AG08396 (cell line): ENCODE measurements around the gene SBNO2.
A peak's percentile ranks its signal among the peaks of the same experiment; 100 is the strongest.

ENCODE experiments used
- DNase-seq: peaks from one replicate; pipeline ENCODE4 v3.0.0; 2012; ENCODE audit warnings: low spot score, mixed read lengths

The SBNO2 gene, protein sequence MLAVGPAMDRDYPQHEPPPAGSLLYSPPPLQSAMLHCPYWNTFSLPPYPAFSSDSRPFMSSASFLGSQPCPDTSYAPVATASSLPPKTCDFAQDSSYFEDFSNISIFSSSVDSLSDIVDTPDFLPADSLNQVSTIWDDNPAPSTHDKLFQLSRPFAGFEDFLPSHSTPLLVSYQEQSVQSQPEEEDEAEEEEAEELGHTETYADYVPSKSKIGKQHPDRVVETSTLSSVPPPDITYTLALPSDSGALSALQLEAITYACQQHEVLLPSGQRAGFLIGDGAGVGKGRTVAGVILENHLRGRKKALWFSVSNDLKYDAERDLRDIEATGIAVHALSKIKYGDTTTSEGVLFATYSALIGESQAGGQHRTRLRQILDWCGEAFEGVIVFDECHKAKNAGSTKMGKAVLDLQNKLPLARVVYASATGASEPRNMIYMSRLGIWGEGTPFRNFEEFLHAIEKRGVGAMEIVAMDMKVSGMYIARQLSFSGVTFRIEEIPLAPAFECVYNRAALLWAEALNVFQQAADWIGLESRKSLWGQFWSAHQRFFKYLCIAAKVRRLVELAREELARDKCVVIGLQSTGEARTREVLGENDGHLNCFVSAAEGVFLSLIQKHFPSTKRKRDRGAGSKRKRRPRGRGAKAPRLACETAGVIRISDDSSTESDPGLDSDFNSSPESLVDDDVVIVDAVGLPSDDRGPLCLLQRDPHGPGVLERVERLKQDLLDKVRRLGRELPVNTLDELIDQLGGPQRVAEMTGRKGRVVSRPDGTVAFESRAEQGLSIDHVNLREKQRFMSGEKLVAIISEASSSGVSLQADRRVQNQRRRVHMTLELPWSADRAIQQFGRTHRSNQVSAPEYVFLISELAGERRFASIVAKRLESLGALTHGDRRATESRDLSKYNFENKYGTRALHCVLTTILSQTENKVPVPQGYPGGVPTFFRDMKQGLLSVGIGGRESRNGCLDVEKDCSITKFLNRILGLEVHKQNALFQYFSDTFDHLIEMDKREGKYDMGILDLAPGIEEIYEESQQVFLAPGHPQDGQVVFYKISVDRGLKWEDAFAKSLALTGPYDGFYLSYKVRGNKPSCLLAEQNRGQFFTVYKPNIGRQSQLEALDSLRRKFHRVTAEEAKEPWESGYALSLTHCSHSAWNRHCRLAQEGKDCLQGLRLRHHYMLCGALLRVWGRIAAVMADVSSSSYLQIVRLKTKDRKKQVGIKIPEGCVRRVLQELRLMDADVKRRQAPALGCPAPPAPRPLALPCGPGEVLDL (N-terminal part only)

DNA sequence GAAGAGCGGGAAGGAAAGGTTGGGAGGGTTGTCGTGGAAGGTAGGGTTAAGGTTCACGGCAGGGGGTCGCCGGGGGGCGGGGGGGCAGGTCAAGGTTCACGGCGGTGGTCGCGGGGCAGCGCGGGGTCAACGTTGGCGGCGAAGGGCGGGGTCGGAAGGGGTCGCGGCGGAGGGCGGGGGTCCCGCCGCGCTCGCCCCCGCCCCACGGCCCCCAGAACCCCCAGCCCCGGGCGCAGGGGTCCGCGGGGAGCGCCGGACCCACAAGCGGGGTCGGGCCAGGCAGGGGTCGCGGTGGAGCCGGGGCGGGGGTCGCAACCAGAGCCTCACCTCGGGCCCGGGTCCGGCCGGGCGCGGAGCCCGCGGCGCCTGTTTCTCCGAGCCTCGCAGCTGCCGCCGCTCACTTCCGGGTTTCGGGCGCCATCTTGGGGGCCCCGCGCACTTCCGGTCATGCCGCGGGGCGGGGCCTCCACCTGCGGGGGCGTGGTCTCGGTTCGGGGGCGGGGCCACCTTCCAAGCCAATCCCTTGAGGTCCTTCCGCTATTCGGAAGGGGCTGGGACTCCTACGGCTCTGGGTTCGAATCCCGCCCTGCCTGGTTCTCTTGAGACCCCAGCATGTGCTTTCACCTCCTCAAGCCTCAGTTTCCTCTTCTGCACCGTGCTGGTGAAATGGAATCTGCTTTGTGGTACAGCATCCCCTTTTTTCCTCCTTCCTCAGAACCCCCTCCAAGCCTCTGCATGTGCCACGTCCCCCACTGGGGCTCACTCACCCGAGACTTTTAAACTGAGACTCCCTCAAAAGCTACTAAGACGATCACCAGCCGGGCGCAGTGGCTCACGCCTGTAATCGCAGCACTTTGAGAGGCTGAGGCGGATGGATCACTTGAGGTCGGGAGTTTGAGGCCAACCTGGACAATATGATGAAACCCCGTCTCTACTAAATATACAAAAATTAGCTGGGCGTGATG, at the start of gene SBNO2:
Gene SBNO2, minus strand, starts transcription at position 424 of the 965 bp plus-strand sequence. CDS start 19,992 bp downstream, outside the sequence.
- DNase-seq: peak; percentile 97

DNA sequence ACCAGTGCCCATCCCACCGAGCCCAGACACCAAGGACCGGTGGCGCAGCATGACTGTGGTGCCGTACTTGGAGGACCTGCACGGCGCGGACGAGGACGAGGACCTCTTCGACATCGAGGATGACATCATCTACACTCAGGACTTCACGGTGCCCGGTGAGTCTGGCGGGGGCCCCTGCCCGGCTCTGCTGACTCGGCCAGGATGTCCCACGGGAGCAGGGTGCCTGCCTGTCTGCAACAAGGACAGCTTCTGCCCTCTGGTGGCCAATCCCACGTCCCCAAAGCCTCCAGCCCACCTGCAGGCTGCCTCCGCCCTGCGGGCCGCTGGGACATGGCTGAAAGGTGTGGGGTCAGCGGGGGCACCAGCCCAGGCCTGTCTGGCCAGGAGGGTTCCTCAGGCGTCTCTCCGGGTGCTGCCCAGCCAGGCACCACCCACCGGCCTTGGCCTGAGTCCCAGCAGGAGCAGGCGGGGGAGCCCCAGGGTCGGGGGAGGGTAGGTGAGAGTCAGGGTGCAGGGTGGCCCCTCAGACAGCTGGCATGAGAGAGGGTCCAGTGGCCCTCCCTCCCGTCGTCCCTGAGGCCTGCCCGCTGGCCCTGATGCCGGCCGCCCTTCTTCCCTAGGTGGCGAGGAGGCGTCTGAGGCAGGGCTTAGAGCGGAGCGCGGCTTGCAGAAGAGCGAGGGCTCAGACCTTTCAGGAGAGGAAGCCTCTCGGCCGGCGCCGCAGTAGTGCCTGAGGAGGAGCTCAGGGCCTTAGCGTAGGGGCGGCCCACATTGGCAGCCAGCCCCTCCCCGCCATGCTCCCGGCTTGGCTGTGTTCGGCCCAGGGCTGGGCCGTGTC, 49.2 kb upstream of the SBNO2 start:
- peak; percentile 69 for DNase-seq

DNA sequence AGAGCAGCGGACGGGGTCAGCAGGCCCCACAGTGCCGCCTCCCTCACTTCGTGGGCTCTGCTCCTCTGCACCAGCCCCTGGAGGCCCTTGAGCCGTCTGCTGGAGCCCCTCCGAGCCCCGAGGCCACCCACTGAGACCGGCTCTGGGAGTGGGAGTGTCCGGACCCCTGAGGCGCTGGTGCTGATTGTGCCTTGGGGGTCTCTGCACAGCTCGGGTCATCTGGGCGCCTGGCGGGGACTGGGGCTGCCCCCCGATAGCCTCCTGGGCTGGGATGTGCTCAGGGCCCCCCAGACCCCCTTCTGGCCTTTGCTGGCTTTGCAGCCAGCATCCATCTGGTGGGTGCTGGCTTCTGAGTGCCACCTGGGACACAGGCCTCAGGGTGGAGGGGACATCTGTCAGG, 48.3 kb upstream of the SBNO2 start:
- no peak for DNase-seq

DNA sequence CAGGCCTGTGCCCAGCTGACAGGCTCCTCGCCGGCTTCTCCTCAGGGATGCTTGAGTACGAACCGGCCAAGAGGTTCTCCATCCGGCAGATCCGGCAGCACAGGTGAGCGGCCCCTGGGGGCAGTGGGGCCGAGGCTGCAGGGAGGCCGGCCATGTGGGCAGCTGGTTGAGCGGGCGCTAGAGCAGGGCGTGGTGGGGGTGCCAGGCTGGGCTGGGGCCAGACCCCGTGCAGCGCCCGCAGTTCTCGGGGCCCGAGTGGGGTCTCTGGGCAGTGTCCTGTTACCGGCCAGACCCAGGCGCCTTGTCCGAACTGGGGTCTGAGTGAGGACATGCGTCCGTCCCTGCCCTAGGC, 47.8 kb upstream of the SBNO2 start:
- DNase-seq: no peak

DNA sequence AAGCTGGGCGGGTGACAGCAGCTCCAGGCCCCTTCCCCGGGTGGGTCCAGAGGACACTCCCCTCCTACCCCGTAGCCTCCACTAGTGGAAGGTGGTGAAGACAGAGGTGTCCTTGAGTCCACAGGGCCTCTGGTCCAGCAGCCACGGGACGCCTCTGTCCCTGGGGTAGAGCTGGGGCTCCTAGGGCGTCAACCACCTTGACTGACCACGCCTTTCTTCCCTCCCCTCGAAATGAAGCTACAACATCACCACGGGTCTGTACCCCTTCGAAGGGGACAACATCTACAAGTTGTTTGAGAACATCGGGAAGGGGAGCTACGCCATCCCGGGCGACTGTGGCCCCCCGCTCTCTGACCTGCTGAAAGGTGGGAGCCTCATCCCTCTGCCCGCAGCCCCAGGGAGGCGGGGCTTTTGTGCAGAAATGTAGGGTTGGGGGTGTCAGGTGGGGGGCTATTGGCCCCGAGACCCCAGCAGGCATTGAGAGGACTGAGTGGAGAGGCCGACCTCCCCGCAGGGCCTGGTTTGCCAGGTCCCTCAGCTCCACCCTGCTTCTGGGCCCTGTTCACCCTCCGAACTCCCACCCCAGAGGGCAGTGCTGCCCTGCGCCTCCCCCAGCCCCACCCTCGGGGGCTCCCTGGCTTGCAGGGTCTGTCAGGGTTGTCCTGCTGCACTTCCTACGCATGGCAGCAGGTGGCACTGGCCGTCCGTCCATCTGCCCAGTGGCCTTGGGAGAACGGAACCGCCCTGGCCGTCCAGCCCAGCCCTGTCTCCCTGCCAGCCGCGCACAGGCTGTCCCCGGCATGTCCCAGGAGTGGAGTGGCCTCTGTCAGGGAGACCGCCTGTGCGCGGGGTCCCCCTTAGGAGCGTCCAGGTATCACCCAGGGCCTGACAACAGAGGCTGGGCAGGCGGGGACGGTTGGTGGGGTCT, 47.2 kb upstream of the SBNO2 start:
- peak; percentile 90 for DNase-seq

DNA sequence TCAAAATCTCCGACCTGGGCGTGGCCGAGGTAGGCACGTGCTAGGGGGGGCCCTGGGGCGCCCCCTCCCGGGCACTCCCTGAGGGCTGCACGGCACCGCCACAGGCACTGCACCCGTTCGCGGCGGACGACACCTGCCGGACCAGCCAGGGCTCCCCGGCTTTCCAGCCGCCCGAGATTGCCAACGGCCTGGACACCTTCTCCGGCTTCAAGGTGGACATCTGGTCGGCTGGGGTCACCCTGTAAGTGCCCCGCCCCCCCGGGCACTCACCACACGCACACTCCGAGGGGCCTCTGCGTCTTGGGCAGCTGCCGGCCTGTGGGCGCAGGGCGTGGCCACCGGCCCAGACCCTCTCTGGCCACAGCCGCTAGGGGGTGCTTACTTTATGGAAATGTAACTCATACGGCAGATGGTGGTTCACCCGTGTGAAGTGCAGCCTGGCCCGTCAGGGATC, 46.4 kb upstream of the SBNO2 start:
- no peak for DNase-seq

DNA sequence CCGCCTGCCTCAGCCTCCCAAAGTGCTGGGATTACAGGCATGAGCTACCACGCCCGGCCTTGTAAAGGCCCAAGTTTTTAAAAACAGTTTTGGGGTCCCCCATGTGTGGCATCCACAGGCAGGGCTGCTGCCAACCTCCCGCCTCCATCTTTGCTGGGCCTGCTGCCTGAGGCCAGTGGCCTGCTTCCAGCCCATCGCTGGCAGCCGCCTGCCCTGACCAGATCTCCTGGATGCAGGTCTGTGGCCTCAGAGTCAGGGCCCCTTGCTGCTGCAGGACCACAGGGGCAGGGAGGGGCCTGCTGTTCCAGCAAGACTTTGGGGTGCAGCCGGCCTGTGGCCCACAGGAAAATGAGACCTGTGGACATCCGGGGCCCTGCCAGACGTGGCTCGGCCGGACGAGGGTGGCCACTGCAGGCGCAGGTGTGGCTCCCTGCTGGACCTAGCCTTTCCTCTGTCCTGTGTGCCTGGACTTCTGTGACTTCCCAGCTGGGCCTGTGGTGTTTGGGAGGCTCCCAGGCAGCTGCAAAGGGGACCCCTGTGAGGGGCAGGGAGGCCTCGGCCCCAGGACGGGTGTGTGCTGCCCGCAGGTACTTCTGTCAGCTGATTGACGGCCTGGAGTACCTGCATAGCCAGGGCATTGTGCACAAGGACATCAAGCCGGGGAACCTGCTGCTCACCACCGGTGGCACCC, 45.9 kb upstream of the SBNO2 start:
- DNase-seq: no peak

DNA sequence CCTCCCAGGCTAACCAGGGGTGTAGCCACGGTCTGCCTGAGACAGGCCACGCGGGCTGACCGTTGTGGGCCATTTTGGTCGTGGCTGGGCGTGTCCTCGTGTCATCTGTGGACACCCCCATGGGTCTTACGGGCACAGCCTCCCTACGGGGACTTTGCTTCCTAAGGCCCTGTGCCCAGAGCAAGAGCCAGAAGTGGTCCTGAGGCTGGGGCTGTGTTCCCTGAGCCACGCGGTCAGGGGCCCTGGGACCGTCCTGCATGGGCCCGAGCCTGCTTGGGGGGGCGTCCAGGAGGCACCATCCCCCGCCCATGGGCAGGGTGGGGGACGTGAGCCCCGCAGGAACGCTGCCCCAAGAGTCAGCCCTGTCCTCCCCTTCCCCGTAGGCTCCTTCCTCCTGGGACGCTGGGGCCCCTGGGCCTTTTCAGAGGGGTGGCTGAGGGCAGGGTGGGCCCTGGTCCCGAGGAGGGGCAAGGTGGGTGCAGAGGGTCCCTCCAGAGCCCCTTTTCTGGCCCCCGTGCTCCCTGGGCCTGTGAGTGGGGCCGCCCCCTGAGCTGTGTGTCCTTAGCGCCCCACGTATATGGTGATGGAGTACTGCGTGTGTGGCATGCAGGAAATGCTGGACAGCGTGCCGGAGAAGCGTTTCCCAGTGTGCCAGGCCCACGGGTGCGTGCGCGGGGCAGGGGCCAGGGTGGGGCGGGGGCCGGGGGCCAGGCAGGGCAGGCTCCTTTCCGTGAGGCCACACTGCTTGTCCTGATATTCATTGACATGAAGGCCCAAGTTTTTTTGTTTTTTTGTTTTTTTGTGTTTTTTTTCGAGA, 44.9 kb upstream of the SBNO2 start:
- DNase-seq: no peak

DNA sequence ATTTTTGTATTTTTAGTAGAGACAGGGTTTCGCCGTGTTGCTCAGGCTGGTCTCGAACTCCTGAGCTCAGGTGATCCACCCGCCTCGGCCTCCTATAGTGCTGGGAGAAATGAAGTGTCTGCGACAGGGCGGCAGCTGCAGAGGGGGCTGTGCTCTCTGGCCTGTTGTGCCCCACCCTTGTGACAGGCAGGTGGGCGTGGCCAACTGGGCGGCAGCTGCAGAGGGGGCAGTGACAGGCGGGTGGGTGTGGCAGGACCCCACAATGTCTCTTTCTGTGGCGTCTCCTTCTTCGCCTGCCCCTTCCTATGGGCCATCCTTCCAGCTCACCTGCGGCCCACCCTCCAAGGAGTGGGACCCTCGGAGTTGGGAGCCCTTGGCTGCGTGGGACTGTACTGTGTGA, 43.3 kb upstream of the SBNO2 start:
- DNase-seq: no peak

DNA sequence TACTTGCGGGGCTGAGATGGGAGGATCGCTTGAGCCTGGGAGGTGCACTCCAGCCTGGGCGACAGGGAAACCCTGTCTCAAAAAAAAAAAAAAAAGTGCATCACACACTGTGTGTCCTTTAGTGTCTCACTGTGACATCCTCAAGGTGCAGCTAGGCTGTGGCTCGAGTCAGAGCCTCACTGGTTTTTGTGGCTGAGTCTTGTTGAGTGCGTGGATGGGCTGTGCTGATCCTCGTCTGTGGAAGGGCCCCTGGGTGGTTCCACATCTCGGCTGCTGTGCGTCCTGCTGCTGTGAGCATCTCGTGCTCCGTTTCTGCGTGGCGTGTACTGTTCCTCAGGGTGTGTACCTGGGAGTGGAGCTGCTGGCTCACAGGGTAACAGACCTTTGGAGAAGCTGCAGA, 42.7 kb upstream of the SBNO2 start:
- no peak for DNase-seq

DNA sequence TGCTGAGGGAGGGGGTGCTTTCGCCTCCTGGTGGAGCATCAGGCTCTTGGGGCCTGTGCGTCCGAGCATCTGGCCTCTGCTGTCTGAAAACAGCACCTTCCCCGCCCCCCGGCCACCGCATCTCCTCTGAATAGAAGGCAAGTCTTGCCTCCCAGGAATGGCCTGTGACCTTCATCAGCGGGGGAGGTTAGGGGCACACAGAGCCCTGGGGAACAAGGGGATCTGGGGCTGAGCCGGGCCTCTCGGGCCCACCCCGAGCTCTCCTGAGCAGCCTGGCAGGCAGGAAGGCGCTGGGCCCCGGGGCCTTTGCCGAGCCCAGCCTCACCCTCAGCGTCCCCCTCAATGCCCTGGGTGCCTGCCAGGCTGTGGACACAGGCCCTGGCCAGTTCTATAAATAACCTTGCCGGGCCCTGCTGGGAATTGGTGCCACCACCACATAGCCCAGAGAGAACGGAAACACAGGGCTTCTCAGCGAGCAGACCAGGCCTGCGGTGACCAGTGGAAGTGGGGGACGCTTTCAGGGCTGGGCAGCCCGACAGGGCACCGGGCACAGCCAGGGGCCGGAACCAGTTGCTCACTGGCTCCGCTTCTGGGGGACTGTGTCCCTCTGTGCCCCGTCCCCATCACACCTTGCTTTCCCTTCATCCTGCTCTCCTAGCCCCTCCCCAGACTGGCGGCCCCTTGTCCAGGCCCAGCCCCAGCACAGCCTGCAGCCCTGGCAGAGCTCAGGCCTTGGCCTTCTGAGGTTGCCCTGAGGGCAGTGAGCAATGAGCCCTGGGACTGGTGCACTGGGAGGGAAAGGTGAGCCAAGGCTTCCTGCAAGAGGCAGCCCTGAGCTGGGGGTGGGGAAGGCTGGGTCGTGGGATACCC, 41.0 kb upstream of the SBNO2 start:
- DNase-seq: peak; percentile 77

DNA sequence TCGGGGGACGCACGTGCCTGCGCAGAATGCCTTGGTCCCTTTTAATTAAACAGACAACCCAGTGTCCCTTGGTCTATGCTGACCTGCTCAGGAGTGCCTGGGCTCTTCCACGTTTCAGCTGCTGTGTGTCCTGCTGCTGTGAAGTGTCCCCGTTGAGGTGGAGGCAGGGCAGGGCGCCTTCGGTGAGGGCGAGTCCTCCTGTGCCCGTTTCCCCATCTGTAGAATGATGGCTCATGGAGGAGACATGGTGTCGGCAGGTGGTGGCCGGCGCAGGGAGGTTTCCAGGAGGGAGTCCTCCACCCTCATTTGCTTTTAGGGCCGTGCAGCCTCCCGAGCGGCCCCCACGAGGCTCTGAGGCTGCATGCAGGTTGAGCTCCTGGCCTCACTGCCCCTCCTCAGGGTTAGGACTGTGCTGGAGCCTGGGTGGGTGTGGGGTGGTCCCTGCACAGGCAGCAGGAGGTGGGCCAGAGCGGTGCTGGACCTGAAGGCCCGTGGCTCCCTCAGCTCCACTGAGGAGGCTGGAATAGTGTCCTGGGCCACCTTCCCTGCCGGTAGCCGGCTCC, 40.3 kb upstream of the SBNO2 start:
- DNase-seq: no peak

DNA sequence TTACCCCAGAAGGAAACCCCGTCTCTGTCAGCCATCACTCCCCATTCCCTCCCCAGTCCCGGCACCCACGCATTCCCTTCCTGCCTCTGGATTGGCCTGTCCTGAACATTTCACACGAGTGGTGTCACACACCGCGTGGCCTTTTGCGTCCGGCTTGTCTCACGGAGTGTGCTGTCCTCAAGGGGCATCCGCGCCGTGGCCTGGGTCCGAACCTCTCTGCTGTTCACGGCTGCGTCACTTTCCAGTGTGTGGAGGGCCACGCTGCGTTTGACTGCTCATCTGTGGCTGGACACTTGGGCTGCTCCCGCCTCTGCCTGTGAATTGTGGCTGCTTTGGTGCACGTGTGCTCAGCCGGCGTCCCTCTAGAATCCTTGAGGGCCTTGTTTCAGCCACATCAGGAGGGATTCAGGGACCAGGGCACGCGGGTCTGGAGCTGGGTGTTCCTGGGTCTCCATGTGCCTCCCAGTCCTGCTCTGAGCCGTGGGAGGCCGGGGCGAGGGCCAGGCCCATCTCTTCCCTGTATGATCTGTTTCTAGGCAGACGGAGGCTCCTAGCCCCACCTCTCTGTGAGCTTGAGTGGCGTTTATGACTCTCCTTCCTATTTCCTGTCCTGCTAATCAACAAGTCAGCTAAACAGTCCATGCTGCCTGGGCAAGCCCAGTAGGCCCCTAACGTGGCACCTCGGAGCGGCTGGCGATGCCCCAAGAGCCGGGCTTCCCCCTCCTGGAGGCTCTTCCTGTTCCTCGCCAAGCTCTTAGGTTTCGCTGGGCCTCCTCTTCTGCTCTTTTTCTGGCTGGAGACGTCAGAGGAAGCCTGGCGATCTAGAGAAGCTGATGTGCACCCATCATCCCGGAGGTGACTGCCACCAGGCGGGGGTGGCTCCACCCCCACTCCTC, 39.6 kb upstream of the SBNO2 start:
- peak; percentile 59 for DNase-seq

DNA sequence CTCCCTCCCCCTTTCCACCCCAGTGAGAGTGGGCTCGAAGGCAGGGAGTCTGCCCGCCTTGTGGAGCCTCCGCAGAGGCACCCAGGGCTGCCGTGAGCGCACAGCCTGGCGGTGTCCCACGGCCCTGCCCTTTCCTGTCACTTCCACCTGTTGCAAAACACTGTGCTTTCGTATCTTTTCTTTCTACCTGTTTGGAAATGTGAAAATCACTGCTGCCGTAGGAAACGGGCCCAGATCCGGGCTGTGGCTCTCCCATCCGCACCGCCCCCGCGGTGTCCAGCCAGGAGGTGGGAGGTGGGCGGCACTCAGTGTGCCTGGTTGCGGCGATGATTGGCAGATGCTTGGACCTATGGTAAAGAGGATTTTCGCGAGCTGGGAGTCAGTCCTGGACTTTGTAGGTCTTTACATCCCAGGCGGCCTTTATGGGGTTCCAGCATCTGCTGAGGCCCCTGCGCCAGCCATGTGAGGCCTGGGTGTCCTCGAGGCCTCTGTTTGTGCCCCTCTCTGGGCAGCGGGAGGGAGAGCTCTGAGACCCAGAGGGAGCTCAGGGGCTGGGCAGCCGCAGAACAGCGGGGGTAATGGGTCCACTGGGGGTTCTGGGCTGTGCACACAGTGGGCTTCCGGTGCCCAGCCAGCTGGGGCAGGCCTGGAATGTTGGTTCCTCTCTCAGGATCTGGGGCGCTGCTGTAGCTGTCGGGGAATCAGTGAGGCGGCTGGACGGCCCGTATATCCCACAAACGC, 37.6 kb upstream of the SBNO2 start:
- no peak for DNase-seq

DNA sequence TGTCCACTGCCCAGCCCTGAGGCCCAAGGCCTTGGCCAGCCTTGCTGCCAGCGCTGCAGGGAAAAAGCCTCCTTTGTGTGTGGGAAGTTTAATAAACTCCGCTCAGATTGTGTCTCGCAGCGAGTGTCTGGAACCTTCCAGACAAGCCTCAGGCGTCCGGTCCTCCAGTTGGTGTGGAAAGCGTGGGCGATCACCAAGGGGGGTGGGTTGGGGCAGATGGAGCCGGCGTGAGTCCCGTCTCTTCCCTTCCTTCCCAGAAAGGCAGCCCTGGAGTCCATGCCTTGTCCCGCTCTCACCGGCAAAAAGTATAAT, 36.1 kb upstream of the SBNO2 start:
- no peak for DNase-seq
